Upper lobe of right lung (tissue), 1 donor: Measurements from ENCODE around the gene VAPA. TPM values are rescaled to one million over a fixed set of nuclear protein-coding genes. Genes with fewer than 3 reads are reported as not detected.
"Not testable (repeated sequence)": the region's sequence is repeated elsewhere in the genome, so short reads cannot be mapped to it uniquely, and the experiment has no call there.

Experiments used
- ATAC-seq: fragments of 200-7000 bp; cut with Tn5 transposase; one replicate; pipeline ENCODE4 v1.9.1; 2020; ENCODE audit warnings: mild to moderate bottlenecking, moderate library complexity
- DNase-seq: peaks from one replicate; pipeline ENCODE4 v3.0.0-alpha.2; 2020
- H3K27ac ChIP-seq: fragments of 200-600 bp; one replicate; pipeline ENCODE4 v1.8.0; 2022
- H3K27me3 ChIP-seq: fragments of 200-600 bp; one replicate; pipeline ENCODE4 v1.8.0; 2022; ENCODE audit warnings: mild to moderate bottlenecking
- H3K36me3 ChIP-seq: fragments of 200-600 bp; one replicate; pipeline ENCODE4 v1.8.0; 2022
- H3K4me1 ChIP-seq: fragments of 200-600 bp; one replicate; pipeline ENCODE4 v1.8.0; 2022
- H3K4me3 ChIP-seq: fragments of 200-600 bp; one replicate; pipeline ENCODE4 v1.8.0; 2022; ENCODE audit warnings: mild to moderate bottlenecking
- H3K9me3 ChIP-seq: fragments of 200-600 bp; one replicate; pipeline ENCODE4 v1.8.0; 2022
- intact Hi-C: fragments of 100-400 bp; cut with DNase I; formaldehyde crosslinking; loops from one replicate; pipeline ENCODE4 v1.11.0; 2022
- total RNA-seq: library from RNA; stranded (reverse); fragmentation: NEBNext Ultra II Directional; extraction: Animal tissue kit (Norgen Biotek cat#: 25700); gene quantifications from one replicate; pipeline ENCODE4 v1.2.1, GENCODE V29; 2021
- TF ChIP-seq, protein P1 (sequence below): fragments of 200-600 bp; IDR thresholded peaks from one replicate; pipeline ENCODE4 v1.8.0; 2022; ENCODE audit warnings: antibody characterized with exemption
- donor health status: DM: no; HTN: yes; CAD: no; lungs with severe emphysema.

The VAPA gene
- total RNA-seq, 1 donor from 2014 or later, result 225 TPM

GRCh38 chr18:9898792-9899549, 14.8 kb upstream of the VAPA start:
- TF ChIP-seq, protein P1, sequence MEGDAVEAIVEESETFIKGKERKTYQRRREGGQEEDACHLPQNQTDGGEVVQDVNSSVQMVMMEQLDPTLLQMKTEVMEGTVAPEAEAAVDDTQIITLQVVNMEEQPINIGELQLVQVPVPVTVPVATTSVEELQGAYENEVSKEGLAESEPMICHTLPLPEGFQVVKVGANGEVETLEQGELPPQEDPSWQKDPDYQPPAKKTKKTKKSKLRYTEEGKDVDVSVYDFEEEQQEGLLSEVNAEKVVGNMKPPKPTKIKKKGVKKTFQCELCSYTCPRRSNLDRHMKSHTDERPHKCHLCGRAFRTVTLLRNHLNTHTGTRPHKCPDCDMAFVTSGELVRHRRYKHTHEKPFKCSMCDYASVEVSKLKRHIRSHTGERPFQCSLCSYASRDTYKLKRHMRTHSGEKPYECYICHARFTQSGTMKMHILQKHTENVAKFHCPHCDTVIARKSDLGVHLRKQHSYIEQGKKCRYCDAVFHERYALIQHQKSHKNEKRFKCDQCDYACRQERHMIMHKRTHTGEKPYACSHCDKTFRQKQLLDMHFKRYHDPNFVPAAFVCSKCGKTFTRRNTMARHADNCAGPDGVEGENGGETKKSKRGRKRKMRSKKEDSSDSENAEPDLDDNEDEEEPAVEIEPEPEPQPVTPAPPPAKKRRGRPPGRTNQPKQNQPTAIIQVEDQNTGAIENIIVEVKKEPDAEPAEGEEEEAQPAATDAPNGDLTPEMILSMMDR, result no peak
- H3K4me3 ChIP-seq, result no peak overlapping the region
- H3K4me1 ChIP-seq, result no peaks in the 10 kb centered on the region
- no peak for DNase-seq
- H3K27ac ChIP-seq, result no peak overlapping the region
- H3K9me3 ChIP-seq, result no peaks in the 10 kb centered on the region
- H3K36me3 ChIP-seq, result no peaks in the 10 kb centered on the region
- peak; percentile 72 for ATAC-seq
- intact Hi-C loops, result no loop called here
- H3K27me3 ChIP-seq, result no peaks in the 10 kb centered on the region

GRCh38 chr18:9899550-9899930, 14.3 kb upstream of the VAPA start:
- H3K4me3 ChIP-seq, intact Hi-C loops, H3K36me3 ChIP-seq, DNase-seq, H3K4me1 ChIP-seq, H3K27me3 ChIP-seq, ATAC-seq, H3K27ac ChIP-seq, H3K9me3 ChIP-seq: not testable (repeated sequence)

DNA sequence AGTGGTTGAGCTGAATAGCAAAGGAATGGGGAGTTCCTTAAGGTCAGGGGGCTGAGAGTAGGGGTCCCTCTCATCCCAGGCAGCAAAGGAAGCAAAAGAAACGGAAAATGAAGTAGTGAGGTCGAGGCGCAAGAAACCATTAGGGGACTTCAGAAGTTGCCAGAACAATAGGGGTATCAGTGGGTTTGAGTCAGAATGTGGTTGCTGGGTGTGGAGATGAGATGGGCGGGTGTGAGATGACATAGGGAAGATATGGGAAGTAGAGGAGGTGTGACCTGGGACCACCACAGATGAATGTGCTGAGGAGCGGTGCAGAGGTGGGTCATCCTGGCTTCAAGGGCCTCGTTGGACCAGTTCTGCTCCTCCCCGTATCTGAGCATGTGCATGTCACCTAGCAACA, 13.1 kb upstream of the VAPA start:
- Histone ChIP-seq H3K27ac (no peak overlapping the region), H3K4me1 (no peaks in the 10 kb centered on the region), H3K9me3 (no peaks in the 10 kb centered on the region), H3K36me3 (no peaks in the 10 kb centered on the region), H3K4me3 (no peak overlapping the region), H3K27me3 (no peaks in the 10 kb centered on the region)
- TF ChIP-seq, protein P1, result no peak
- intact Hi-C loops, result no loop called here
- DNase-seq, result no peak
- ATAC-seq, result no peak

DNA sequence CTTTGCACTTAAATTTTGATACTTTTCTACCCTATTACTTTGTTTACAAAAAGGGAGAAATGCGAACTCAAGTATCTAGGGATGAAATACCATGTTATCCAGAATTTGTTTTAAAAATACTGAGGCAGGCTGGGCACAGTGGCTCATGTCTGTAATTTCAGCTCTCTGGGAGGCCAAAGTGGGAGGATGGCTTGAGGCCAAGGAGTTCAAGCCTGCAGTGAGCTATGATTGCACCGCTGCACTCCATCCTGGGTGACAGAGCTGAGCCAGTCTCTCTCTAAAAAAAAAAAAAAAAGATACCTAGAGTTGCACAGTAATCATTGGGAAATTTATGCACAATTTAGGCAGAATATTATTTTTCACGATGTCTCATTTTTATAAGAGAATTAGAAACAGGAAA, 12.4 kb upstream of the VAPA start:
- no peaks in the 10 kb centered on the region for H3K4me1 ChIP-seq
- TF ChIP-seq, protein P1, result no peak
- intact Hi-C loops, result no loop called here
- no peak overlapping the region for H3K27ac ChIP-seq
- H3K27me3 ChIP-seq, result no peaks in the 10 kb centered on the region
- ATAC-seq (no peak), DNase-seq (no peak)
- no peak overlapping the region for H3K4me3 ChIP-seq
- no peaks in the 10 kb centered on the region for H3K9me3 ChIP-seq
- no peaks in the 10 kb centered on the region for H3K36me3 ChIP-seq

- H3K27ac ChIP-seq, H3K4me3 ChIP-seq, DNase-seq, intact Hi-C loops, ATAC-seq, H3K27me3 ChIP-seq, H3K4me1 ChIP-seq, H3K36me3 ChIP-seq, H3K9me3 ChIP-seq: not testable (repeated sequence)
These were observed 11.6 kb upstream of the VAPA start for GRCh38 chr18:9902264-9902663.

DNA sequence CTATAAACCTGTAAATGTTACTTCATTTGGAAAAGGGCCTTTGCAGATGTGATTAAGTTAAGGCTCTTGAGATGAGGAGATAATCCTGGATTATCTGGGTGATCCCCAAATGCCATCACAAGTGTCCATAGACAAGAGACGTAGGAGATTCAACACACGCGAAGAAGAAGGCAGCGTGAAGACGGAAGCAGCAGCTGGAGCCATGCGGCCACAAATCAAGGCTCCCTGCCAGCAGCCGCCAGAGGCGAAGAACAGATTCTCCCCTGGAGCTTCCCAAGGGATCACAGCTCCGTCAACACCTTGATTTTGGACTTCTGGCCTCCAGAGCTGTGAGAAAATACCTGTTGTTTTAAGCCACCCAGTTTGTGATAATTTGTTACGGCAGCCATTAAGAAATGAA, 11.0 kb upstream of the VAPA start:
- intact Hi-C loops, result no loop called here
- H3K36me3 ChIP-seq, result no peaks in the 10 kb centered on the region
- H3K27ac ChIP-seq, result no peak overlapping the region
- H3K4me1 ChIP-seq, result no peaks in the 10 kb centered on the region
- TF ChIP-seq, protein P1, result no peak
- no peaks in the 10 kb centered on the region for H3K27me3 ChIP-seq
- DNase-seq (no peak), ATAC-seq (no peak)
- no peak overlapping the region for H3K4me3 ChIP-seq
- H3K9me3 ChIP-seq, result no peaks in the 10 kb centered on the region
